Stimulated activated CD4-positive, alpha-beta T cell treated with anti-CD3 and anti-CD28 coated beads, Interleukin-4, amount 100 ng/mL, for 1 hour (primary cell): Measurements from ENCODE around the gene SKAP1.

ENCODE experiments used
- DNase-seq: peaks from one replicate; pipeline ENCODE4 v3.0.0-alpha.2; 2020

Gene SKAP1

DNA sequence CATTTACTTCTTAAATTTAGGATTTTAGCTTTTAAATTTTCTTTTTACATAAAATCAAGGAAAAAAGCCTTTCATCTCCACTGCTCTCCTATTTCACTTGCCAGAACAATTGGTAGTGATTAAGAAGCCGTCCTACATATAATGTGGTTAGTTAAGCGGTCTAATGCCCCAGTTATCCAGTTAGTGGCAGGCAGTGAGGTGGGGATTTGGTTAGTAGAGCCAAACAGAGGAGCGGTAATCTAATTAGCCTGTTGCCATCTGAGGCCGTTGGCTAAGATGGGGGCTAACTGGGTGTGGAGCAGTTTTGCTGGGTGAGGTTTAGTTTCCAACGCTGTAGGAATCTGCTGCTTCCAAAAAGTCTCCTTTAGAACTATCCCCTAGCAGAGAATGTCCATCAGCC is 300.0 kb downstream of the SKAP1 start:
- DNase-seq, result no peak

DNA sequence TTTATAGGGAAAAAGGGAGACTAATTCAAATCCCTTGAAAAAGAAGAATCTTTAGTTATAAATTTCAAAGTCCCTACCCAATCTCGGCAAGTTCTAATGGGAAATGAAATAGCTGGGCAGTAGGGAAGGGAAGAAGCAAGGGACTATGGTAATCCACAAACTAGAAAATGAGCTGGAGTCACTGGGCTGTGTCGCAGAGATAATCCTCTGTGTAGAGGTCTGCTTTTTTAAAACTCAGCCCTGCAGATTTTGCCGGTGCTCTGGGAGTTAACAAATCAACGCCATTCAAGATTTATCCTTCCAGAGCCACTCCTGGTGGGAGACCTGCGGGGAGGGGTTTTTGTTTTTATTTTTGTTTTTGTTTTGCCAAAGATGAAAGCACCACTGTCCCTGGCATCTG is 301.6 kb downstream of the SKAP1 start:
- DNase-seq, result no peak

DNA sequence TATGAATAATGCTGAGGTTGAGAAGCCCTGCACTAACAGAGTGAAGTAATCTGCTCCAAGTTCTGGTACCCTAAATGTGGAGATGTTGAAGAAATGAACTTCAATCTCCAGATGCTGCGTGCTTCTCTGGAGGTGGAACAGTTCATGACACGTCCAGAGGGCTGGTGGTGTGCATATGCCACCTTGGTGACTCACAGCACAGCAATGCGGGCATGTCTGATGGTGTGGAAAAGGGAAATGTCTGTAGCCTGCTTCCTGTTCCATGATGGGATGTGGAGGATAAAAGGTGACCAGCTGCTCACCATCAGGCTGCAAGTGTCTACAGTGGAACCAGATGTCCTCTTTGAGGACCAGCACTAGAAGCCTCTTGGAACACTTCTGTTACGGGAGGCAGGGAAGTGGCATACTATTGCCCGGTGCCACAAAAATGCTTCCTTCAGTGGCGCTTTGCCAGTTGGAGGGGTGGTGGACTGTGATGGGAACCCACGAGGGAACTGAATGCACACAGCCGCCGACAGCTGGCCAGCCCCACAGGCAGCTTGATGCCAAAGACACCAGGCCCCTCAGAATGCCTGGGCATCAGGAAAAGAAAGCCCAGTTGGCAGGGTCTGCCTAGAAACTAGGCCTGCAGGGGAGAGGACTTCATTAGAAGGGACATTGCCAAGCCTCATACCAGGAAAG is 302.5 kb downstream of the SKAP1 start:
- DNase-seq, result no peak

DNA sequence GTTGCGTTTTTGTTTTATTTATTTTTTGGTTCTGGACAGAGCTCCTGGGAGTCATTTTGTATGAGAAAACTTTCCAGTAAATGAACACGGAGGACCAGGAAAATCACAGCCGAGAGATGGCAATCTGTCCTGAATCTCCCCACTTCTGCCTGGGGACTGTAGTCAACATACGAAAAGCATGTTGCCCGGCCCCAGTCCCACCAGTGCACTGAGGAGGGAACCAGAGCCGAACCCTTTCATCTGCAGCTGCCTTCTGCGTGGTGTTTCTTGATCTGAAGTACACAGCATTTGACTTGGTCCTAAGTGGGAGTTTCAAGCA is 303.5 kb downstream of the SKAP1 start:
- no peak for DNase-seq

DNA sequence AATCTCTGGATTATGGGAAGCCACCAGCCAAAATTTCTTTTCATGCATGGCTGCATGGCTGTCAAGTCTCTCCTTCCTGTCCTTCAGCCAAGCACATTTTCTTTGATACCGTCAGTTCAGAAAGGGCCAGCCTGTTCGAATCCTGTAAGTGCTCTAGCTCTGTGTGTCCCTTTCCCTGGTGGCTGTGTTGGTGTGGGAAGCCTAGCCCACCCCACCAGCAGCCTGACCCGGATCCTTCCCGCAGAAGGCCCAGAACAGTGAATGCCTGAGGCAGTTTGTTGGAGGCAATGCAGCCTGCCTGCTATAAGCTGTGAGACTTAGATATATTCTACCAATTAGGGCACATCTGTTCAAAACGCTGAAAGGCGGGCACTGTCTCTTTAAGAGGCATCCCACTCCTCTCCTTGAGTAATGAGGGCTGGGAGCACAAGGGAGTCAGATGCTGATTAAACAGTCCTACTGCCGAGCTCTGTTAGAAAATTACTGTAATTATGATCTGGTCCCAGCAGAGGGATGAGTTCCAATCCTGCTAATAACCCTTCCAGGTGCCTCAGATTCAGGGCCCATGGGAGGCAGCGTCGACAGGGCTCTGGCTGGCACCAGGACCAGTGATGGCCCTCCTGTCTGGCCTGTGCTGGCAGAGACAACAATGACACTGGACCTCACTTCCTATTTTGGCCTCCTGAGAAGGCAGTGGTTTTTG is 304.0 kb downstream of the SKAP1 start:
- no peak for DNase-seq

DNA sequence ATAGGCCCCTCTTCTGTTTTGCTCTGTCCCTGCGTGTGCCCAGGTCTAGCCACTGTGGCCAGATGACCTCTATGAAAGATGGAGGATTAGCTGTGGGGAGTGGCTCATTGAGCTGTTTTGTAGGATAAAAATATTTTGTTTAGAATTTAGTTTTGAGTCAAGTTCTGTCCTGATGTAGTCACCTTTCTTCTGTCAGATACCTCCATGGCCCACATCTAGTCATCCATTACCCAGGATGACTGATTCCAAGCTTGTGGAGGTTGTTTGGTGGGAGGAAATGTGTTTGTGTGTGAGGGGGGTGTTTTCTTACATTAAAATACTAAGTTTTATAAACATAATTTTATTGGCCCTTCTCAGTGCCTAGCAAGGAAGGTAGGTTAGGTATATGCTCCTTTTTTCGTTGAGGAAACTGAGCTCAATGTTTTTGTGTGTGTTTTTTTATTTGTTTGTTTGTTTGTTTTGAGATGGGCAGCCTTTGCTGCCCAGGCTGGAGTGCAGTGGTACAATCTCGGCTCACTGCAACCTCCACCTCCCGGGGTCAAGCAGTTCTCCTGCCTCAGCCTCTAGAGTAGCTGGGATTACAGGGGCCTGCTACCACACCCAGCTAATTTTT is 306.1 kb downstream of the SKAP1 start:
- DNase-seq, result no peak

DNA sequence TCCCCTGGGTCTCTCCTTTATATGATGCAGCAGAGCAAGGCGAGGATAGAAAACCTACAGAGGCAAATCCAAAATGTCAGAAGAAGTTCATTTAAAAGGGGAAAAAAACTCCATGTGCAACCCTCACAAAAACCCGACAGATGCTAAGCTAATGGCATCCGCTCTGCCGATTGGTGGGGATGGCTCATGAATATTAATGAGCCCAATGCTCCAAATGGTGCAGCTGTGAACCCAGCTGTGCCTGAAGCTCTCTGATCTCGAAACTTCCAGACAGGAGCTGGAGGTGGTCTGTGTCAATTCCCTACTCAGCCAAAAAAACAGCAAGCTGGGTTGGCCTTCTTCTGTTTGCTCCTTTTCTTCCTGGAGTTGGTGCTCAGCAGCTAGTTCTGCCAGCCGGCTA is 306.9 kb downstream of the SKAP1 start:
- DNase-seq, result no peak

DNA sequence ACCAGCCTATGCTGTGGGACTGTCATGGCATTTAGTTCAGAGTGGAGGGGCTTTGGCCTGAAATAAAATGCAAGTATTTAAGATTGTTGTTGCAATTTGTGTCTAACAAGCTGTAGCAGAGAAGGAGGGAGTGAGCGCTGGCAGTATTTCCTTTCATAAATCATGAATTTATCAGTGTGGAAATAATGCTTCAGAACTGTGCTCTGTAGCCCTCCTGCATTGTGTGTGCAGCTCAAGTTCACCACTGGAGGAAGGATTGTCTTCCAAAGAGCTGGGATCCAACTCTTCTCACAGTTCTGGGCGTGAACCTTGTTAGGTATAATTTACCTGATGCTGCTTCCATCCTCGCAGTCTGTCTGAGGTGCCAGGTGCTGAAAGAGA is 307.4 kb downstream of the SKAP1 start:
- no peak for DNase-seq

DNA sequence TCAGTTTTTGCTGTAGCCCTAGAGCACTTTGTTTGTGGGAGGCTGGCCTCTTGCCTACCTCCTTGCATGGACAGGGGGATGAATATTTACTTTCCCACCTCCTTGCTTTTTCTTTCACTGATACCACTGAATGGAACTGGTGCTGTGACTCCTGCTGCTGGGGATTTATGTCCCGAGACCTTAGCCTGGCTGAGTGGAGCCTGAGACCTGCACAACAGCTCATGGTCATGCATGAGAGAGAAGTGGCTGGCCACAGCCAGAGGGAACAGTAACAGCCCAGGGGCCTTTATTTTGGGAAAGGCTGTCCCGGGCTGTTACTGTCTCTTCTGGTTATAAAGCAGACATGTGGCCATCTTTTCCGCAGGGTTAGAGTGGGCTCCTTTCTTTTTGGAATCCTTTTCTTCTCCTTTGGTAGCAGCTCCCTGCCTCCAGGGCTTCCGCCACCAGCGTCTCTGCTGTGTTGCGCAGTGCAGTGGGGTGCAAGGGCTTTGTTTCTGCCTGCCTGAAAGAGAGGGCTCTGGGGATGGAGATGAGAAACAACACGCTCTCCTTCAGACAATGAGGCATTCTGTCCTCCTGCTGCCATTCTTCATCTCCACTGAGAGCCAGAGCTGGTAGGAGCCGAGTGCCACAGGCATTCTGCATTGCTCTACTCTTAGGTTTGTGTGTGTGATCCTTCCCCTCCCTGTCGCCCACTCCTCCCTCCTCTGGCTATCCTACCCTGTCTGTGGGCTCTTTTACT is 307.9 kb downstream of the SKAP1 start:
- DNase-seq, result no peak

DNA sequence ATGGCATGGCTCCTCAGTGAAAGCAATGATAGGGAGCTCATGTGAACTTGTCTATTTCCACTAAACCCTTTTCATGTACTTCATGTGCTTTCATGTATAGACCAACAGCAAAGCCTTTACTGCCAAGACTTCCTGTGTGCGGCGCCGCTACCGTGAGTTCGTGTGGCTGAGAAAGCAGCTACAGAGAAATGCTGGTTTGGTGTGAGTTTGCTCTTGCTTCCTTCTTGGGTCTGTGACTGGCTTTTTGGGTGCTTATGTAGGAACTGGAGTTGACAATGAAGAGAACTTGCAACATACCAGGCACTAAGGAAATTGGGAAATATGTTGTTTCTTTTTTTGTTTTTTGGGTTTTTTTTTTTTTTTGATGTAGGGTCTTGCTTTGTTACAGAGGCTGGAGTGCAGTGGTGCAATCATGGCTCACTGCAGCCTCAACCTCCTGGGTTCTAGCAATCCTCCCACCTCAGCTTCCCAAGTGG is 316.8 kb downstream of the SKAP1 start:
- DNase-seq, result peak; percentile 37

DNA sequence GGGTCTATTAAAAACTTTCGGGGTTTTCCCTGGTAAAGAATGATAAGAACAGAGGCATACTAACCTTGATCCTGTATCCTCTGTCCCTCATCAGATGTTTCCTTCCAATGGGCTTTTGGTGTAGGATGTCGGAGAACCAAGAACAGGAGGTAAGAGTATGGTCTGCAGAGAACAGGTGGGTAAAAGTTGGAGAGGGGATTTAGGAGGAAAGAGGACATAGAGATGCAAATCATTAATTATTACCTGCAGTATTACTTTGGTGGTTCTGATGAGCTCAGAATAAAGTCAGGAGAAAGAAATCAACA is 318.1 kb downstream of the SKAP1 start:
- no peak for DNase-seq

DNA sequence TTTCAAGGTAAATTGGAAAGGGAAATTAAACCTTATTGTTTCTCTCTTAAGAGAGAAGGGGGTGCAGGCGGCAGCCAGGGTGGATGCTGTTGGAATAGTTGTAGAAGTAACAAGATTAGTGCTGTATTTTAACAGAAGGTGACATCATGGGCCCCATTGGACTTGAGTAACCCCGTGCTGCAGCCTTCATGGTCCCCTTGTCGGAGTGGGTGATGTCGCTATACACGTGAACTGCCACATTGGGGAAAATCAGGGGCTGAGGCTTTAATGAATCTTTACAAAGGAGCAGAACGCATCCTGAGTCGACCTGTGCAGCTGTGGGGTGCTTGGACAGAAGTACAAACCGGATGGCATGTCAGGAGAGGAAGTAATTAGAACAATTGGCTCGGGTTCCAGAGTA is 319.3 kb downstream of the SKAP1 start:
- DNase-seq, result no peak

DNA sequence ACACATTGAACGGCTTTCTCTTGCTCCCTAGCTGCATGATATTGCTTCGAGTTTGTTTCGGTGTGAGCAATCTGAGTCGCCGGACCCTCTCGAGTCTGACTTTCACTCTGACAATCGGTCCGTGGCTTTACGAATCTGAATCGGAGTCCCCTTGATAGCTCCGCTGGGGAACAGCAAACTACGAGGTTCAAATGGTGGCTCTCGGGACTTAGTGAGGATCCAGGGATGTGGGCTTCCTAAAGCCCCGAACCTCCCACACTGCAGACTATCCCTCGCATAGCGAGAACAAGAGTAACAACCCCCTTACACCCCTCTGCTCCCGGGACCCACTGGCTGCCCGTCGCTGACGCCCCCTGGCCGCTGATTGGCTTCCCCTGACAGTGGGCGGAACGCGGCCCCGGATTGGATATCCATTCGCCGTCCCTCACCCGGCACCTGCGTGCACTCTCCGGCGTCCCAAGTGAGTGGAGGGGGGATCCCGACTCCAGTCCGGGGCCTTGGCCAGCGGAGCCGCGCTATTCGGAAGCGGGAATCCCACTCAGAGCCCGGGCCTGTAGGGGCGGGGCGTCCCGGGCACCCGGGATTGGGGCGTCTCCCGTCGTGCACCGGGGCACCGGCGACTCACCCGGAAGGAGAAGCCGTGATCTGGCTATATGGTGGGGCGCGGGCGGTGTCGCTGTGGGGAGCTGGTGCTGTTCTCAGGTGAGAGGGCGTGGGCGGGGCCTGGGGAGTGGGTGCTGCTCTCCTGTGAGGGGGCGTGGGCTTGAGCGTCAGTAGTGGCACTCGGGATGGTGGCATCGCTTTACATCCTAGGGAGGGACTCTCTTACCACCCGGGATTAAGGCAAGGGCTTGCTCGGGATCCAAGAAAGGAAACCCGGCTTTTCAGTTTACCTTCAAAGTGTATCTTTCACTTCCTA is 322.6 kb downstream of the SKAP1 start, which contains the start of gene SNX11:
Gene SNX11, plus strand, starts transcription at position 630 of the 919 bp plus-strand sequence. CDS start 4,278 bp downstream, outside the sequence.
- peak; percentile 95 for DNase-seq

DNA sequence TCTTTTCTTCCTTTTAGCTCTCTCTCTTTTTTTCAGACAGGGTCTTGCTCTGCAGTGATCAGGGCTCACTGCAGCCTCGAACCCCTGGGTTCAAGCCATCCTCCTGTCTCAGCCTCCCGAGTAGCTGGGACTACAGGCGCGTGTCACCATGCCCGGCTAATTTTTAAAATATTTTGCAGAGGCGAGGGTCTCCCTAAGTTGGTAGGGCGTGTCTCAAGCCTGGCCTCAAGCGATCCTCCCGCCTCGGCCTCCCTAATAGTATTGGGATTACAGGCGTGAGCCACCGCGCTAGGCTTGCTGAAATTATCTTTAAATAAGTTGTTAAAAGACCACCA is 323.2 kb downstream of the SKAP1 start:
- DNase-seq, result no peak

DNA sequence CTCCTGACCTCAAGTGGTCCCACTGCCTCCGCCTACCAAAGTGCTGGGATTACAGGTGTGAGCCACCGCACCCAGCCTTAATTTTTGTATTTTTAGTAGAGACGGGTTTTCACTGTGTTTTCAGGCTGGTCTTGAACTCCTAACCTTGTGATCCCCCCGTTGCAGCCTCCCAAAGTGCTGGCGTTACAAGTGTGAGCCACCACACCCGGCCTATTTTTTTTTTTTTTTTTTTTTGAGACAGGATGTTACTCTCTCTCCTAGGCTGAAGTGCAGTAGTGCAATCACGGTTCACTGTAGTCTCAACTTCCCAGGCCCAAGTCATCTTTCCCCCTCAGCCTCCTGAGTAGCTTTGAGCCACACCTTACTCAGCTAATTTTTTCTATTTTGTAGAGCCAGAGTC is 325.6 kb downstream of the SKAP1 start:
- no peak for DNase-seq

DNA sequence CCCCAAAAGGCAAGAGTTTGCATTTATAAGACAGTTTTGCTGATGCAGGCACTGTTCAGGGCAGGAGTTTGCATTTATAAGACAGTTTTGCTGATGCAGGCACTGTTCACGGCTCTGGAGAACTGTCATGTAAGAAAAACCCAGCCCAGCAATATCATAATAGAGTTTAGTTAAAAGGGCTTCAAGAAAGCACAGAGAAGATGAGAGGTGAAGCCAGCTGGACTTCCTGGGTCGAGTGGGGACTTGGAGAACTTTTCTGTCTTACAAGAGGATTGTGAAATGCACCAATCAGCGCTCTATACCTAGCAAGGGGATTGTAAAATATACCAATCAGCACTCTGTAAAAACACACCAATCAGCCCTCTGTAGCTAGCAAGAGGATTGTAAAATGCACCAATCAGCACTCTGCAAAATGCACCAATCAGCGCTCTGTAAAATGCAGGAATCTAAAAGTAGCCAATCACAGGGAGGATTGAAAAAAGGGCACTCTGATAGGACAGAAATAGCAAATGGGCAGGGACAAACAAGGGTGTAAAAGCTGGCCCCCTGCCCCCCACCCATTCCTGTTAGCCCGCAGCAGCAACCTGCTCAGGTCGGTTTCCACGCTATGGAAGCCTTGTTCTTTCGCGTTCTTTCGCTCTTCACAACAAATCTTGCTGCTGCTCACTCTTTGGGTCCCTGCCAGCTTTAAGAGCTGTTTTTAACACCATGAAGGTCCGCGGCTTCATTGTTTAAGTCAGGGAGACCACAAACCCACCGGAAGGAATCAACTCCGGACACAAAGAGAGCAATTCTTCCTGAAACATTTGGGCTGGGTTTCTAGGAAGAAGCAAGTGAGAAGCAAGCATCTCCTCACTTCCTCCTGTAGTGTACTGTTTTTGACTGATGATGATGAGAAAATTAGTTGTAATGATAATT is 327.0 kb downstream of the SKAP1 start:
- DNase-seq, result peak; percentile 28

DNA sequence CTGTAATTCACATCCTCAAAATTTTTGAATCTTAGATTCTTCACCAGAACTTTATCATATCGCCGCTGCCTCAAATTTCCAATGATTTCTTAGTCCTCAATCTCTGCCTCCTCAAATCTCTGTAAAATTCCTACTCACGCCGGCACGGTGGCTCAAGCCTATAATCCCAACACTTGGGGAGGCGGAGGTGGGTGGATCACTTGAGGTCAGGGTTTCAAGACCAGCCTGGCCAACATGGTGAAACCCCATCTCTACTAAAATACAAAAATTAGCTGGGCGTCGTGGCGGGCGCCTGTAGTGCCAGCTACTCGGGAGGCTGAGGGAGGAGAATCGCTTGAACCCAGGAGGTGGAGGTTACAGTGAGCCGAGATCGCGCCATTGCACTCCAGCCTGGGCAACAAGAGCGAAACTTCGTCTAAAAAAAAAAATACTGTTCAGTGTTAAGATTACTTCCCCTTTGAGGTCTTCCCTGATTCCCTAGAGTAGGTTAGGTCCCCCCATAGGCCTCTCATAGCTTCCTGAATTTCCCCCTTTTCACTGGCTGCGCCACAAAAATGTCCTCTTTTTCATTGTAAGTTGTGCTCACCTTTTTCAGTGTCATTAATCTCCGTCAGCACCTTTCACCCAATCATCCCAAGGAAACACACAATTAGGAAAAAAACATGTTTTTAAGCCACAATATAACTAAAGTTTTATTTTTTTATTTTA is 327.8 kb downstream of the SKAP1 start:
- DNase-seq, result no peak

DNA sequence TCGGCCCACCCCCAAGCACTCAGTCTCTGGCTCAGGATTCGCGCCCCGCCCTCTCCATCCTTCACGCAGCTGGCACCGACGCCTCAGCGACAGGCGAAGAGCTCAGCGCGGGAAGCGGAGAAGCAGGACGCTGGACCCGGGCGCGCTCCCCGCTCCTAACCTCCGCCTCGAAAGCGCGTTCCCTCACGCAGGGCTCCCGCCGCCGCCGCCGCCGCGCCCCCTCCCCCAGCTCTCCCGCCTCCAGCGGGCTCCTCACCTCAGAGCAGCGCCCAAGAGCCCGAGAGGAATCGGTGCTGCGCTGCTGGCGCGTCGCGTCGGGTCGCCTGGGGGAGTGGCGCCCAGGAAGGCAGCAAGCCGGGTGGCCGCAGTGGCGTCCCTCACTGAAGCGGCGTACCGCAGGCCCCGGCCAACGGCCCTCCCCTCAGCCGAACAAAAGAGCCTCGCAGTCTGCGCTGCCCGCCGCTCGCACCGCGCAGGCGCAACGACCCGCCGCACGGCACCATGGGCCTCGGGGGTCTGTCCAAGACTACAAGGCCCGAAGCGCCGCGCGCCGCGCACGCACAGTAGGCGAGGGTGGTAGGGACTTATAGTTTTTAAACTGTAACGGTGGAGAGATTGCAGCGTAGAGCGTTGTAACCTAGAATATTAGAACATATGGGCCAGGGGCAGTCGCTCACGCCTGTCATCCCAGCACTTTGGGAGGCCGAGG is 328.8 kb downstream of the SKAP1 start, which contains the start of gene CBX1:
Gene CBX1, minus strand, starts transcription at position 467 of the 709 bp plus-strand sequence. CDS start 24,474 bp downstream, outside the sequence.
- DNase-seq, result peak; percentile 95

DNA sequence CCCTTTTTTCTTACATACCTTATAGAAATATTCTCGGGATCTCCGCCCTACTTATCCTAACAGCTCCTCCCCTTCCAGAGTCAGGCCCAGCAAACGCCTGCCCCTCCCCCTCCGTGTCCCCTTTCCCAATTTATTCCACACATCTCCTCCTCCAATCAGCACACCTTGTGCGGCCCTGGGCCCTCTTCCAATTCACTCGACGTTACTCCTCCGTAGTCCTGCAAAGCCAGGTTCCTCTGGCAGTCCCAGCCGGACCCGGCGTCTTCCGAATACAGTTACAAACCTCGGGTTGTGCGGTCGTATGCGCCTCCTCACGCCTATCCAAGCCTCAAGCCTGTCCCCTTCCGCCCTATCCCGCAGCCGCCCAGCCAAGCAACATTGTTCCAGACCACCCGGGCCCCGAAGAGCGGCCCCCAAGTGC is 329.4 kb downstream of the SKAP1 start:
- no peak for DNase-seq

DNA sequence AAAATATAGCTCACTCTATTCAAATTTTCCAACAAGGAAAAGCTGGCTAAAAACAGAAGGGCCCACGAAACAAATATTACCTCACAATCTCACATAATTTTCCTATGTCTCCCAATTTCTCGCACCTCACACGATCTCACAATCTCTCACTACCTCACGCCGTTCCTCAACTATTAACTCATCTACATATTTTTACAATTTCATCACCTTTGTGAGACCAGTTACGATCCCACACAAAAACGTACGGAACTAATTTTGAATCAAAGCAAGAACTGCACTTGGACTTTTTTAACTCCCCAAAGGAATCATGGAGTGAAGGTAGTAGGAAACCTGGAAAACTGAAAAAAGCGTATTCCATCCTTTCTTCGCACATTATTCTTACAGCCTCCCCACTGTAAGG is 329.9 kb downstream of the SKAP1 start:
- no peak for DNase-seq
